ENCODE results near the gene BCL2L14.

BCL2L14 gene

GRCh38 chr12:12091977-12092663 is 21.4 kb downstream of the BCL2L14 start:
- no peak overlapping the region for H3K4me3 ChIP-seq (ENCODE audit: low read depth, low read length)
- TF ChIP-seq MAX (IDR thresholded peaks at IDR 0.05; ENCODE audit: low read depth, low read length) (no peak), POLR2A (IDR thresholded peaks at IDR 0.05; ENCODE audit: extremely low read depth, insufficient read length) (no peak), MYC (IDR thresholded peaks at IDR 0.05; ENCODE audit: low read depth, low read length) (no peak)
- TF ChIP-seq, protein P1, sequence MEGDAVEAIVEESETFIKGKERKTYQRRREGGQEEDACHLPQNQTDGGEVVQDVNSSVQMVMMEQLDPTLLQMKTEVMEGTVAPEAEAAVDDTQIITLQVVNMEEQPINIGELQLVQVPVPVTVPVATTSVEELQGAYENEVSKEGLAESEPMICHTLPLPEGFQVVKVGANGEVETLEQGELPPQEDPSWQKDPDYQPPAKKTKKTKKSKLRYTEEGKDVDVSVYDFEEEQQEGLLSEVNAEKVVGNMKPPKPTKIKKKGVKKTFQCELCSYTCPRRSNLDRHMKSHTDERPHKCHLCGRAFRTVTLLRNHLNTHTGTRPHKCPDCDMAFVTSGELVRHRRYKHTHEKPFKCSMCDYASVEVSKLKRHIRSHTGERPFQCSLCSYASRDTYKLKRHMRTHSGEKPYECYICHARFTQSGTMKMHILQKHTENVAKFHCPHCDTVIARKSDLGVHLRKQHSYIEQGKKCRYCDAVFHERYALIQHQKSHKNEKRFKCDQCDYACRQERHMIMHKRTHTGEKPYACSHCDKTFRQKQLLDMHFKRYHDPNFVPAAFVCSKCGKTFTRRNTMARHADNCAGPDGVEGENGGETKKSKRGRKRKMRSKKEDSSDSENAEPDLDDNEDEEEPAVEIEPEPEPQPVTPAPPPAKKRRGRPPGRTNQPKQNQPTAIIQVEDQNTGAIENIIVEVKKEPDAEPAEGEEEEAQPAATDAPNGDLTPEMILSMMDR (IDR thresholded peaks at IDR 0.05; ENCODE audit: low read depth, low read length), result no peak
- no peak for DNase-seq (ENCODE audit: low read depth)

DNA sequence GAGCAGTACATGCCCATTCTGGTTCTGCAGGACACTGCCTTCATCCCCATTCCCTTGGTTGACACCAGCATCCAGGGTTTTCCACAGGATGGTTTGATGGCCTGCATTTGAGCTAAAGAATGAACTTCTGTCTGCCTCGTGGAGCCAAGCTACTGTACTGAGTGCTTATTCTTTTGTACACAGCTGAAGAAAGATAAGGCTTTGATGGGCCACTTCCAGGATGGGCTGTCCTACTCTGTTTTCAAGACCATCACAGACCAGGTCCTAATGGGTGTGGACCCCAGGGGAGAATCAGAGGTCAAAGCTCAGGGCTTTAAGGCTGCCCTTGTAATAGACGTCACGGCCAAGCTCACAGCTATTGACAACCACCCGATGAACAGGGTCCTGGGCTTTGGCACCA is 23.7 kb downstream of the BCL2L14 start:
- TF ChIP-seq POLR2A (IDR thresholded peaks at IDR 0.05; ENCODE audit: extremely low read depth, insufficient read length) (no peak), MAX (IDR thresholded peaks at IDR 0.05; ENCODE audit: low read depth, low read length) (no peak), MYC (IDR thresholded peaks at IDR 0.05; ENCODE audit: low read depth, low read length) (no peak)
- TF ChIP-seq, protein P1 (IDR thresholded peaks at IDR 0.05; ENCODE audit: low read depth, low read length), result no peak
- DNase-seq (ENCODE audit: low read depth), result no peak
- no peak overlapping the region for H3K4me3 ChIP-seq (ENCODE audit: low read depth, low read length)

DNA sequence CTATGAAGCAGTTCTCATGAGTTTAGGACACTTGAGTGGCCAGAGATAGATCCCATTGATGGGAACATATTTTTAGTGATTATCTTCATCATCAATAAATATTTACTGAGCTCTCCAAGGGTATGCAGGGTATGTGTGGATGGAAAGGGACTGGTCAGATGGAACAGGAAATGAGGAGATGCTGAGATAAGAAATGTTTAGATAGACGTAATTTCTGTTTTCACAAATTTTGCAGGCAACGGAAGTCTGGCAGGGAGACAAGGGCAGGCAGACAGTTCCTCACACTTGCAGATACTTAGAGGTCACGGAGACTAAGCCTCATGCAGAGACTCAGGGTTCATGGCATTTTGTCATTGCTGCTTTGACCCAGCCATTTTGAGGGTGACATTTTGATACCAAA is 24.3 kb downstream of the BCL2L14 start:
- DNase-seq (ENCODE audit: low read depth), result no peak
- no peak overlapping the region for H3K4me3 ChIP-seq (ENCODE audit: low read depth, low read length)
- TF ChIP-seq MYC (IDR thresholded peaks at IDR 0.05; ENCODE audit: low read depth, low read length), result no peak
- TF ChIP-seq, protein P1 (IDR thresholded peaks at IDR 0.05; ENCODE audit: low read depth, low read length), result no peak
- TF ChIP-seq MAX (IDR thresholded peaks at IDR 0.05; ENCODE audit: low read depth, low read length), result no peak
- no peak for TF ChIP-seq POLR2A (IDR thresholded peaks at IDR 0.05; ENCODE audit: extremely low read depth, insufficient read length)

DNA sequence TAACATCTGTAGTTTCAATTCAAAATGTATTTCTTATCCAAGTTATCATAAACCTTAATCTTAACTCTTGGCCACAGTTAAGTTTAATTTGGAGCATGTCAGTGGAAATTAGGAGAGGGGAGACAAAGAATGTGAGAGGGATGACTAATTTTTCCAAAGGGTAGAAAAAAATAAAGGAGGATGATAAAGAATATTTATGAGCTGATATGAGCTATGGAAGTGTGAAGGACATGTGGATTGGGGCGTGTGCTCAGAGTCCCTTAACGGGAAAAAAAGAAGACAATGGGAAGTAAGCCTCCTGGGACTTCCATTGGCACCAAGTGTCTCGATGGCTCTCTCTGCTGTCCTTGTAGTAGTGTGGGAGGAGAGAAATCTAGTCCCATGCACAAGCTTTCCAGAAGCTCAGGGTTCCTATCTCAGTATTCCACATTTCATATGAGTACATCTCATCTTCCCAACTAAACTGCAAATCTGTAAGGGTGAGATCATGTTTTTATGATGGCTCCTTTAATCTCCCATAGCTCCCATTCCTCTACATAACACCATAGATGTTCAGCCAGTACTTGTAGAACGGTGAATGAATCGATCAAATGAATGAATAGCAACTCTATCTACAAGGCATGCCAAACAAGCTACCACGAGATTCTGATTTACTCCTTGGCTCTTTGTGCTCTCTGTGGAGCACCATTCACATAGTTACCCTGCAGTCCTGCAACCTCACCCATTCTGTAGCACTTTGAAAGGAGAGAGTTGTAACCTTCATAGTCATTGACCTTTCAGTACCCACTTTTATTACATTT is 27.4 kb downstream of the BCL2L14 start:
- no peak for DNase-seq (ENCODE audit: low read depth)
- TF ChIP-seq POLR2A (IDR thresholded peaks at IDR 0.05; ENCODE audit: extremely low read depth, insufficient read length), result no peak
- no peak for TF ChIP-seq MAX (IDR thresholded peaks at IDR 0.05; ENCODE audit: low read depth, low read length)
- TF ChIP-seq MYC (IDR thresholded peaks at IDR 0.05; ENCODE audit: low read depth, low read length), result no peak
- TF ChIP-seq, protein P1 (IDR thresholded peaks at IDR 0.05; ENCODE audit: low read depth, low read length), result no peak
- H3K4me3 ChIP-seq (ENCODE audit: low read depth, low read length), result no peak overlapping the region

DNA sequence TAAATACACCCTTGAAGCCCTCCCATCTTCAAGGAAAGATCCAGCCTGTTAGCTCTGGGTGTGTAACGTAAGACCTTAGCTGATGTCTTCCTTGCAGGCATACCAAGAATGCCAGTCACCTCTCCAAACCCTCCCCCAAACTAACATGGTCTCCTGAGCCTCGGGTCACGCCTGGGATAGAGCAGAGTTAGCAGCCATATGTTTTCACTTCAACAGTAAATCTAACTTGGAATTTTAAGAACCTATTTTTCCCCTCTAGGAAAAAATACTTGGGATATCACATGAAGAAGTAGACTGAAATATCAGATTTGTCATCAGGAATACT is 27.9 kb downstream of the BCL2L14 start:
- no peak overlapping the region for H3K4me3 ChIP-seq (ENCODE audit: low read depth, low read length)
- DNase-seq (ENCODE audit: low read depth), result no peak
- TF ChIP-seq MYC (IDR thresholded peaks at IDR 0.05; ENCODE audit: low read depth, low read length) (no peak), POLR2A (IDR thresholded peaks at IDR 0.05; ENCODE audit: extremely low read depth, insufficient read length) (no peak), MAX (IDR thresholded peaks at IDR 0.05; ENCODE audit: low read depth, low read length) (no peak)
- TF ChIP-seq, protein P1 (IDR thresholded peaks at IDR 0.05; ENCODE audit: low read depth, low read length), result no peak

Data from NB4 (cell line).